SK-N-SH treated with all-trans-retinoic acid at 6 μM for 48 hours (cell line): Measurements from ENCODE around the gene CEP57.

Experiments used
- GLIS3 ChIP-seq: fragments of 250-450 bp; sonication (Bioruptor Pico); IDR thresholded peaks from 2 replicates; pipeline ENCODE4 v1.5.0; 2020; ENCODE audit warnings: mild to moderate bottlenecking, moderate library complexity
- OSR1 ChIP-seq: fragments of 250-450 bp; sonication (Bioruptor Pico); IDR thresholded peaks from 2 replicates; pipeline ENCODE4 v1.8.0; 2022; ENCODE audit warnings: moderate library complexity, mild to moderate bottlenecking, inconsistent platforms
- RARB ChIP-seq: fragments of 250-450 bp; sonication (Bioruptor Pico); IDR thresholded peaks from 2 replicates; pipeline ENCODE4 v1.8.0; 2021; ENCODE audit warnings: mild to moderate bottlenecking, moderate library complexity
- TF ChIP-seq, protein P1 (sequence below): fragments of 250-450 bp; sonication (Bioruptor Pico); IDR thresholded peaks from 2 replicates; pipeline ENCODE4 v1.5.1; 2020; ENCODE audit warnings: low read depth, mild to moderate bottlenecking, moderate library complexity
- TF ChIP-seq, protein P2 (sequence below): fragments of 250-450 bp; sonication (Bioruptor Pico); IDR thresholded peaks from 2 replicates; pipeline ENCODE4 v1.5.1; 2021; ENCODE audit warnings: mild to moderate bottlenecking, moderate library complexity
- TF ChIP-seq, protein P3 (sequence below): fragments of 250-450 bp; sonication (Bioruptor Pico); IDR thresholded peaks from 2 replicates; pipeline ENCODE4 v1.8.0; 2020; ENCODE audit warnings: mild to moderate bottlenecking, moderate library complexity, borderline replicate concordance

DNA sequence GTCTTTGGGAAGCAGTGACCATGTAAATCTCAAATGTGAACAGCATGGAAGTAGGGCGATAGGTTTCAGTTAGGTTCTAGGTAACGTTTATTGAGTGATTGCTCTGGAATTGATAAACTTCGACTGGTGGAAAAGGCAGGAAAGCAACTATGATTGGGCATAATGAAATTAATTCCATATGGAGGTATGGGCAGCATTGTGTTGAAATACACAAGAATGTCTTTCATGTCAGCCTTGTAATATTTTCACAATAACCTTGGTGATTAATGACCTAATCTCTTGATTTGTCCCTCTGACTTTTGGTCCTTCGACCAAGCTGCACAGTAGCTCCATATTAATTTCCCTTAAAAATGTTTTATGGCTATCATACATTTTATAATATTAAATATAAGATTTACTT, 2.8 kb downstream of the CEP57 start:
- TF ChIP-seq OSR1 (CRISPR knock-in tag) (no peak), GLIS3 (CRISPR knock-in tag) (no peak), RARB (CRISPR knock-in tag) (no peak)
- TF ChIP-seq, protein P1, sequence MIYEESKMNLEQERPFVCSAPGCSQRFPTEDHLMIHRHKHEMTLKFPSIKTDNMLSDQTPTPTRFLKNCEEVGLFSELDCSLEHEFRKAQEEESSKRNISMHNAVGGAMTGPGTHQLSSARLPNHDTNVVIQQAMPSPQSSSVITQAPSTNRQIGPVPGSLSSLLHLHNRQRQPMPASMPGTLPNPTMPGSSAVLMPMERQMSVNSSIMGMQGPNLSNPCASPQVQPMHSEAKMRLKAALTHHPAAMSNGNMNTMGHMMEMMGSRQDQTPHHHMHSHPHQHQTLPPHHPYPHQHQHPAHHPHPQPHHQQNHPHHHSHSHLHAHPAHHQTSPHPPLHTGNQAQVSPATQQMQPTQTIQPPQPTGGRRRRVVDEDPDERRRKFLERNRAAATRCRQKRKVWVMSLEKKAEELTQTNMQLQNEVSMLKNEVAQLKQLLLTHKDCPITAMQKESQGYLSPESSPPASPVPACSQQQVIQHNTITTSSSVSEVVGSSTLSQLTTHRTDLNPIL (CRISPR knock-in tag) = no peak
- TF ChIP-seq, protein P2, sequence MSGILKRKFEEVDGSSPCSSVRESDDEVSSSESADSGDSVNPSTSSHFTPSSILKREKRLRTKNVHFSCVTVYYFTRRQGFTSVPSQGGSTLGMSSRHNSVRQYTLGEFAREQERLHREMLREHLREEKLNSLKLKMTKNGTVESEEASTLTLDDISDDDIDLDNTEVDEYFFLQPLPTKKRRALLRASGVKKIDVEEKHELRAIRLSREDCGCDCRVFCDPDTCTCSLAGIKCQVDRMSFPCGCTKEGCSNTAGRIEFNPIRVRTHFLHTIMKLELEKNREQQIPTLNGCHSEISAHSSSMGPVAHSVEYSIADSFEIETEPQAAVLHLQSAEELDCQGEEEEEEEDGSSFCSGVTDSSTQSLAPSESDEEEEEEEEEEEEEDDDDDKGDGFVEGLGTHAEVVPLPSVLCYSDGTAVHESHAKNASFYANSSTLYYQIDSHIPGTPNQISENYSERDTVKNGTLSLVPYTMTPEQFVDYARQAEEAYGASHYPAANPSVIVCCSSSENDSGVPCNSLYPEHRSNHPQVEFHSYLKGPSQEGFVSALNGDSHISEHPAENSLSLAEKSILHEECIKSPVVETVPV (CRISPR knock-in tag) = no peak
- TF ChIP-seq, protein P3, sequence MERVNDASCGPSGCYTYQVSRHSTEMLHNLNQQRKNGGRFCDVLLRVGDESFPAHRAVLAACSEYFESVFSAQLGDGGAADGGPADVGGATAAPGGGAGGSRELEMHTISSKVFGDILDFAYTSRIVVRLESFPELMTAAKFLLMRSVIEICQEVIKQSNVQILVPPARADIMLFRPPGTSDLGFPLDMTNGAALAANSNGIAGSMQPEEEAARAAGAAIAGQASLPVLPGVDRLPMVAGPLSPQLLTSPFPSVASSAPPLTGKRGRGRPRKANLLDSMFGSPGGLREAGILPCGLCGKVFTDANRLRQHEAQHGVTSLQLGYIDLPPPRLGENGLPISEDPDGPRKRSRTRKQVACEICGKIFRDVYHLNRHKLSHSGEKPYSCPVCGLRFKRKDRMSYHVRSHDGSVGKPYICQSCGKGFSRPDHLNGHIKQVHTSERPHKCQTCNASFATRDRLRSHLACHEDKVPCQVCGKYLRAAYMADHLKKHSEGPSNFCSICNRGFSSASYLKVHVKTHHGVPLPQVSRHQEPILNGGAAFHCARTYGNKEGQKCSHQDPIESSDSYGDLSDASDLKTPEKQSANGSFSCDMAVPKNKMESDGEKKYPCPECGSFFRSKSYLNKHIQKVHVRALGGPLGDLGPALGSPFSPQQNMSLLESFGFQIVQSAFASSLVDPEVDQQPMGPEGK (CRISPR knock-in tag) = no peak
